OCI-LY7 (cell line): ENCODE results near the gene LPCAT1. TPM values are rescaled to one million over a fixed set of nuclear protein-coding genes. Genes with fewer than 3 reads are reported as not detected.

Experiments used
- BruUV-seq: library from RNA; stranded (reverse); fragments of 400-500 nt; replicated peaks from 2 replicates; lab custom pipeline; 2021; lab: Mats Ljungman, UMichigan
- CTCF ChIA-PET: fragments of 300-600 bp; sonication (Branson Sonifier 250); formaldehyde crosslinking; loops from one replicate; lab custom pipeline; 2022; ENCODE audit warnings: antibody characterized with exemption; ENCODE audit not compliant: unreplicated experiment; lab: Charles Lee
- POLR2A ChIA-PET: fragments of 300-600 bp; sonication (Branson Sonifier 250); formaldehyde crosslinking; loops from one replicate; lab custom pipeline; 2022; ENCODE audit warnings: antibody characterized with exemption; lab: Charles Lee
- DNase-seq: peaks from one replicate; pipeline ENCODE4 v3.0.0-alpha.2; 2015; ENCODE audit warnings: low spot score
- H2AFZ ChIP-seq: fragments of 200-600 bp; sonication (generic), shearing (Covaris generic); 2 replicates; pipeline ENCODE4 v1.6.1; 2014; ENCODE audit warnings: mild to moderate bottlenecking, antibody characterized with exemption, low read length, moderate library complexity
- H3K27ac ChIP-seq: fragments of 200-600 bp; sonication (generic); 2 replicates; pipeline ENCODE4 v1.5.1; 2014; ENCODE audit warnings: mixed run types, low read depth, mild to moderate bottlenecking, moderate library complexity, low read length, inconsistent platforms; ENCODE audit not compliant: poor library complexity, severe bottlenecking
- H3K36me3 ChIP-seq: fragments of 200-600 bp; sonication (generic); 2 replicates; pipeline ENCODE4 v1.6.1; 2014; ENCODE audit warnings: mild to moderate bottlenecking, antibody characterized with exemption, low read length, moderate library complexity, mixed read lengths; ENCODE audit not compliant: insufficient read depth
- H3K4me1 ChIP-seq: fragments of 200-600 bp; sonication (generic); 2 replicates; pipeline ENCODE4 v1.5.1; 2014; ENCODE audit warnings: mild to moderate bottlenecking, low read length; ENCODE audit not compliant: insufficient read depth, poor library complexity, severe bottlenecking
- H3K4me2 ChIP-seq: fragments of 200-600 bp; sonication (generic); 2 replicates; pipeline ENCODE4 v1.6.1; 2014; ENCODE audit warnings: mild to moderate bottlenecking, low read length
- H3K4me3 ChIP-seq: fragments of 200-600 bp; sonication (generic); 2 replicates; pipeline ENCODE4 v1.5.1; 2014; ENCODE audit warnings: mild to moderate bottlenecking, low read depth, low read length; ENCODE audit not compliant: poor library complexity, severe bottlenecking
- H3K79me2 ChIP-seq: fragments of 200-600 bp; sonication (generic); 2 replicates; pipeline ENCODE4 v1.6.1; 2016; ENCODE audit warnings: low read depth, mild to moderate bottlenecking, low read length, moderate library complexity, mixed read lengths; ENCODE audit not compliant: insufficient read depth
- H3K9me2 ChIP-seq: fragments of 200-600 bp; sonication (generic); 2 replicates; pipeline ENCODE4 v1.6.1; 2016; ENCODE audit warnings: mild to moderate bottlenecking, low read length, mixed read lengths; ENCODE audit not compliant: insufficient read depth
- H3K9me3 ChIP-seq: fragments of 200-600 bp; sonication (generic); 2 replicates; pipeline ENCODE4 v1.6.1; 2014; ENCODE audit warnings: mild to moderate bottlenecking, mixed run types, low read length, mixed read lengths
- H4K20me1 ChIP-seq: fragments of 200-600 bp; sonication (generic); 2 replicates; pipeline ENCODE4 v1.6.1; 2014; ENCODE audit warnings: mild to moderate bottlenecking, antibody characterized with exemption, low read length, moderate library complexity, mixed read lengths; ENCODE audit not compliant: insufficient read depth
- EZH2phosphoT487 ChIP-seq: fragments of 200-600 bp; sonication (generic); IDR thresholded peaks from 2 replicates; pipeline ENCODE4 v1.6.1; 2018; ENCODE audit warnings: low read depth, borderline replicate concordance, mild to moderate bottlenecking, mixed run types, antibody characterized with exemption, low read length, moderate library complexity, mixed read lengths
- intact Hi-C: fragments of 100-400 bp; cut with micrococcal nuclease; formaldehyde crosslinking; loops from one replicate; pipeline ENCODE4 v1.10.0; 2022; ENCODE audit not compliant: unreplicated experiment
- total RNA-seq, 2 experiments: library from RNA; depleted of rRNA in 1 of 2; stranded (reverse); fragments of >200 nt in 1 of 2; shearing (Covaris generic) in 1 of 2; gene quantifications; 2 replicates each; pipeline ENCODE4 v1.2.3, GENCODE V29; 2014 to 2022
- TF ChIP-seq, protein P1 (sequence below): fragments of 200-600 bp; sonication (generic); conservative IDR thresholded peaks from 2 replicates; pipeline ENCODE4 v1.5.1; 2014; ENCODE audit warnings: mild to moderate bottlenecking, antibody characterized with exemption, low read length, moderate library complexity, mixed read lengths

LPCAT1 gene
- total RNA-seq, 2 experiments from 2014 or later = 47.7 to 63.6 TPM

DNA sequence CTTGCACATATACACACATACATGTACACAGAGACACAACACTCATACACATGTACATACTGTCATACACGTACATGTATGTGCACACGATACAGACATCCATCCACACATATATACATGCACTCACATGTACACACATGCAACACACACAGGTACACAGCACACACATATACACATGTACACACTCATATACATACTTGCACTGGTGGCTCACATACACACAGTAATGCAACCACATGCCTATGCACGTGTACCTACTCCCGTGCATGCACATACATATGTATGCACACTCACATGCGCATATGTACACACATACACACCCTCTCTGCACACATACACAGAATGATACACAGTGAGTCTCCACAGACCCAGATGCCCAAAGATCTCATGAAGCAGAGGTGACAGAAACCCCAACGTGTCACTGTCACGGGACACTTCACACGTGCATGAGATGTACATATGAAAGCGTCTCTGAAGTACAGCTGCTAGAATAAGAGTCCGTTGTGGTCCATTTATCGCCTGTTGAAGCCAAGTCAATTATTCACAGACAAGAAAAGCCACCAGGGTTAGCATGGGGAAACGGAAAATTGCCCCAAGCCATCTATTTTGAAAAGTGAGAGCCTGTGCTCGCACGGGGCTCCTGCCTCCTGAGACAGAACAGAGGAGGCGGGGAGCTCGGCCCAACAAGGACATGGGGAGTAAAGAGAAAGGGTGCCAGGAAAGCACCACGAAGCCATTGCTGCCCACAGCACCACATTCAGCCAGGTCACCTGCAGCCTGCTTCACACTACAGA is 24.9 kb downstream of the LPCAT1 start:
- ChIA-PET POLR2A (no interaction called here), CTCF (no interaction called here)
- DNase-seq = no peak
- Histone ChIP-seq H3K9me2 (no peaks in the 10 kb centered on the region), H2AFZ (no peak overlapping the region), H3K4me3 (no peak overlapping the region), H3K4me1 (peaks cover 50% of the 10 kb centered on the region), H4K20me1 (0 out of 2 replicates have a peak, but pooled peaks cover 5% of the 10 kb centered on the region), H3K4me2 (no peak overlapping the region), H3K79me2 (peaks cover 23% of the 10 kb centered on the region; the same call in 1 of the 2 replicates), H3K9me3 (no peaks in the 10 kb centered on the region), H3K27ac (no peak overlapping the region), H3K36me3 (peaks cover 77% of the 10 kb centered on the region)
- intact Hi-C loops = no loop called here
- TF ChIP-seq, protein P1, sequence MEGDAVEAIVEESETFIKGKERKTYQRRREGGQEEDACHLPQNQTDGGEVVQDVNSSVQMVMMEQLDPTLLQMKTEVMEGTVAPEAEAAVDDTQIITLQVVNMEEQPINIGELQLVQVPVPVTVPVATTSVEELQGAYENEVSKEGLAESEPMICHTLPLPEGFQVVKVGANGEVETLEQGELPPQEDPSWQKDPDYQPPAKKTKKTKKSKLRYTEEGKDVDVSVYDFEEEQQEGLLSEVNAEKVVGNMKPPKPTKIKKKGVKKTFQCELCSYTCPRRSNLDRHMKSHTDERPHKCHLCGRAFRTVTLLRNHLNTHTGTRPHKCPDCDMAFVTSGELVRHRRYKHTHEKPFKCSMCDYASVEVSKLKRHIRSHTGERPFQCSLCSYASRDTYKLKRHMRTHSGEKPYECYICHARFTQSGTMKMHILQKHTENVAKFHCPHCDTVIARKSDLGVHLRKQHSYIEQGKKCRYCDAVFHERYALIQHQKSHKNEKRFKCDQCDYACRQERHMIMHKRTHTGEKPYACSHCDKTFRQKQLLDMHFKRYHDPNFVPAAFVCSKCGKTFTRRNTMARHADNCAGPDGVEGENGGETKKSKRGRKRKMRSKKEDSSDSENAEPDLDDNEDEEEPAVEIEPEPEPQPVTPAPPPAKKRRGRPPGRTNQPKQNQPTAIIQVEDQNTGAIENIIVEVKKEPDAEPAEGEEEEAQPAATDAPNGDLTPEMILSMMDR = no peak
- TF ChIP-seq EZH2phosphoT487 = no peak
- no TSS peak for BruUV-seq

DNA sequence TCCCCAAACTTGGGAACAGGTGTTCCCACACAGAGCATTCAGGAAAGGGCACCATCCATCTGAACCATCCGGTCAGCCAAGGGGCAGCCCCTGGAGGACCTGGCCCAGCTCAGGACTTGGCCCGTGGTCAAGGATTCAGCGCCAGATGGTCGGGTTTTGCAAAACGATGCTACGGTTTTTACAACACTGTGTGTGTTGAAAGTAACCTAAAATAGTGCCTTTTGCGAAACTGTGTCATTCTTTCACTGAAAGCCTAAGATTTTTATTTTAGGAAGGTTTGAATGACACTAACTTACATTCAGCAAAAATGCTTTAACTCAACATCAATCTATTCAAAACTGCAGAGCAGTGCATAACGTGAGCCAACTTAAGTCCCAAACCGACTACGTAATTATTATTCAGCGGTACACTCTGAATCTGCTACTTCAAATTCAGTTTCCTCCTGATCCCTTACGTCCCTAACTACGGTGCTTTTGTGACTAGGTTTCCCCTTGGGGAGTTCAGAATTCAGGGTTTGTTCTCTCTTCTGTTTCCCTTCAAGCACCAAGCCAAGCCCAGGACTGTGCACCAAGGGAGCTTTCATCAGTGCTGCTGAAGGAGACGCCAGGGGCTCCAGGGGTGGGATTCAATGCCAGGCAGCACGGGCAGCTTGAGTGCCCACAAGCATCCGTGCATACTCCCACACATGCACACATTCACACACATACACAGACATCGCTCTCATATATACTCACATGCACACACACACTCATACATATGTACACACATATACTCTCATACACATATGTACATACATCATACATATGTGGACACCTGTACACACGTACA is 25.8 kb downstream of the LPCAT1 start:
- intact Hi-C loops = no loop called here
- DNase-seq = no peak
- Histone ChIP-seq H3K79me2 (peaks cover 15% of the 10 kb centered on the region; the same call in 1 of the 2 replicates), H3K4me2 (no peak overlapping the region), H3K4me3 (no peak overlapping the region), H4K20me1 (0 out of 2 replicates have a peak, but pooled peaks cover 2% of the 10 kb centered on the region), H3K9me3 (no peaks in the 10 kb centered on the region), H3K36me3 (peaks cover 85% of the 10 kb centered on the region), H3K4me1 (peaks cover 42% of the 10 kb centered on the region), H3K27ac (no peak overlapping the region), H2AFZ (no peak overlapping the region), H3K9me2 (no peaks in the 10 kb centered on the region)
- TF ChIP-seq, protein P1 = no peak
- no peak for TF ChIP-seq EZH2phosphoT487
- ChIA-PET POLR2A (interaction anchor here (0.6 kb wide), 1 partner anchor 130 kb away, joined by 3 read pairs; no protein-coding TSS in a partner anchor), CTCF (no interaction called here)
- no TSS peak for BruUV-seq
